HUES6 (cell line): ENCODE data around the gene PARD3.

Experiments
- H3K27ac ChIP-seq: 2 replicates; pipeline ENCODE4 v1.7.0; 2013; ENCODE audit warnings: low read depth, mild to moderate bottlenecking, low read length, inconsistent platforms
- H3K27me3 ChIP-seq: 2 replicates; pipeline ENCODE4 v1.6.1; 2013; ENCODE audit warnings: low read length; ENCODE audit not compliant: control insufficient read depth, insufficient read depth
- H3K36me3 ChIP-seq: 2 replicates; pipeline ENCODE4 v1.6.1; 2013; ENCODE audit warnings: low read length; ENCODE audit not compliant: control insufficient read depth, insufficient read depth
- H3K4me1 ChIP-seq: 2 replicates; pipeline ENCODE4 v1.6.1; 2013; ENCODE audit warnings: low read length; ENCODE audit not compliant: control insufficient read depth, insufficient read depth
- H3K4me3 ChIP-seq: 2 replicates; pipeline ENCODE4 v1.5.1; 2013; ENCODE audit warnings: low read depth, low read length
- H3K9ac ChIP-seq: one replicate; pipeline ENCODE4 v1.6.1; 2013; ENCODE audit warnings: mild to moderate bottlenecking, low read length
- H3K9me3 ChIP-seq: 2 replicates; pipeline ENCODE4 v1.6.1; 2013; ENCODE audit warnings: low read depth, low read length; ENCODE audit not compliant: control insufficient read depth, insufficient read depth

The PARD3 gene

GRCh38 chr10:34250722-34251121, 564.4 kb downstream of the PARD3 start:
- Histone ChIP-seq H3K4me1 (peaks cover 20% of the 10 kb centered on the region), H3K27ac (no peak overlapping the region), H3K9ac (no peak overlapping the region)

GRCh38 chr10:34249634-34250033, 565.5 kb downstream of the PARD3 start:
- Histone ChIP-seq H3K9me3 (no peaks in the 10 kb centered on the region), H3K9ac (no peak overlapping the region), H3K4me1 (peaks cover 16% of the 10 kb centered on the region), H3K36me3 (no peaks in the 10 kb centered on the region), H3K27me3 (no peaks in the 10 kb centered on the region), H3K4me3 (no peak overlapping the region), H3K27ac (no peak overlapping the region)

More at GRCh38 chr10:34250722-34251121, 564.4 kb downstream of the PARD3 start:
- H3K9me3 ChIP-seq: no peaks in the 10 kb centered on the region
- no peaks in the 10 kb centered on the region for H3K36me3 ChIP-seq
- H3K27me3 ChIP-seq: no peaks in the 10 kb centered on the region
- H3K4me3 ChIP-seq: no peak overlapping the region

- Histone ChIP-seq H3K27me3 (no peaks in the 10 kb centered on the region), H3K27ac (no peak overlapping the region), H3K4me3 (no peak overlapping the region), H3K9ac (no peak overlapping the region), H3K36me3 (no peaks in the 10 kb centered on the region), H3K4me1 (peaks cover 13% of the 10 kb centered on the region), H3K9me3 (no peaks in the 10 kb centered on the region)
Measured at GRCh38 chr10:34247560-34247959, 567.5 kb downstream of the PARD3 start.

- peaks cover 7% of the 10 kb centered on the region; the same call in 1 of the 2 replicates for H3K4me1 ChIP-seq
- H3K9me3 ChIP-seq: no peaks in the 10 kb centered on the region
- H3K4me3 ChIP-seq: no peak overlapping the region
- no peaks in the 10 kb centered on the region for H3K27me3 ChIP-seq
- H3K9ac ChIP-seq: no peak overlapping the region
- no peaks in the 10 kb centered on the region for H3K36me3 ChIP-seq
- H3K27ac ChIP-seq: no peak overlapping the region
Measured at GRCh38 chr10:34244756-34245484, 570.2 kb downstream of the PARD3 start.

- Histone ChIP-seq H3K4me3 (no peak overlapping the region), H3K9me3 (no peaks in the 10 kb centered on the region), H3K27ac (no peak overlapping the region), H3K9ac (no peak overlapping the region), H3K27me3 (no peaks in the 10 kb centered on the region), H3K36me3 (no peaks in the 10 kb centered on the region), H3K4me1 (peaks cover 11% of the 10 kb centered on the region; the same call in 1 of the 2 replicates)
Measured at GRCh38 chr10:34241226-34242000, 573.7 kb downstream of the PARD3 start.

- Histone ChIP-seq H3K27me3 (no peaks in the 10 kb centered on the region), H3K27ac (no peak overlapping the region), H3K9ac (no peak overlapping the region), H3K4me1 (peaks cover 15% of the 10 kb centered on the region), H3K9me3 (no peaks in the 10 kb centered on the region), H3K4me3 (no peak overlapping the region), H3K36me3 (no peaks in the 10 kb centered on the region)
Measured at GRCh38 chr10:34240039-34240438, 575.1 kb downstream of the PARD3 start.

GRCh38 chr10:34237898-34238455, 577.1 kb downstream of the PARD3 start:
- H3K4me1 ChIP-seq: peaks cover 15% of the 10 kb centered on the region
- no peak overlapping the region for H3K4me3 ChIP-seq
- H3K27ac ChIP-seq: no peak overlapping the region
- H3K27me3 ChIP-seq: no peaks in the 10 kb centered on the region
- no peak overlapping the region for H3K9ac ChIP-seq
- no peaks in the 10 kb centered on the region for H3K9me3 ChIP-seq
- no peaks in the 10 kb centered on the region for H3K36me3 ChIP-seq

- Histone ChIP-seq H3K27me3 (no peaks in the 10 kb centered on the region), H3K4me3 (no peak overlapping the region), H3K36me3 (no peaks in the 10 kb centered on the region), H3K27ac (no peak overlapping the region), H3K9ac (no peak overlapping the region), H3K4me1 (peaks cover 15% of the 10 kb centered on the region), H3K9me3 (no peaks in the 10 kb centered on the region)
Measured at GRCh38 chr10:34236931-34237330, 578.2 kb downstream of the PARD3 start.

- Histone ChIP-seq H3K27ac (no peak overlapping the region), H3K9ac (no peak overlapping the region), H3K9me3 (no peaks in the 10 kb centered on the region), H3K36me3 (no peaks in the 10 kb centered on the region), H3K27me3 (no peaks in the 10 kb centered on the region), H3K4me3 (no peak overlapping the region), H3K4me1 (peaks cover 12% of the 10 kb centered on the region)
Measured at GRCh38 chr10:34235164-34235832, 579.8 kb downstream of the PARD3 start.

- Histone ChIP-seq H3K9me3 (no peaks in the 10 kb centered on the region), H3K4me1 (peaks cover 9% of the 10 kb centered on the region), H3K27me3 (no peaks in the 10 kb centered on the region), H3K9ac (no peak overlapping the region), H3K4me3 (no peak overlapping the region), H3K36me3 (no peaks in the 10 kb centered on the region), H3K27ac (no peak overlapping the region)
Measured at GRCh38 chr10:34232481-34232880, 582.6 kb downstream of the PARD3 start.
